ENCODE results near the gene MST1.

DNA sequence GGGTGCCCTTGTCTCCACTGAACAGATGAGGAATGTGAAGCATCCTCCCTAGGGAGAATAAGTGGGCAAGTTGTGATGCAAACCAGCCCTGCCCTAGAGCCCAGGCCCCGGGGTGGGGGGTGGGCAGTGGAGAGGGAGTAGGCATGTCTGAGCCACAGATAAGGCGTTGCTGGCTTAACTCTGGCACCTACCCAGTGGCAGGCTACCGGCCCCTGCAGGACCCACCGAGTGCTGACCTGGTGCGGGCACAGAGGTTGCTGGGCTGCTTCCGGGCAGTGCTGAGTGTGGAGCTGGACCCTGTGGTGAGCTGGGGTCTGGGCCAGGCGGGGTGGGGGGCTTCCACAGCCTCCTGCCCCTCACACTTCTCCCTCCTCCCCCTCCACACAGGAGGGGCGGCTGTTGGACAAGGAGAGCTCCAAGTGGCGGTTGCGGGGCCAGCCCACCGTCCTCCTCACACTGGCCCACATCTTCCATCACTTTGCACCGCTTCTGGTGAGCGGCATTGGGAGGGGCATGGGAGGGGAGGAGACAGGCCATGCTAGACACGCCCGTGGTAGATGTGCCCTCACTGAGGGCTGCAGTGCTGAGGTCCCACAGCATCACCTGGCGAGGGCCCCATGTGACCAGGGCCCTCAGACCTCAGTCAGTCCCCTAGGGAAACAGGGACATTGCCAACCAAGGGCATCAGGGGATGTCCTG lies 10.2 kb upstream of the MST1 start:
- TF ChIP-seq, protein P1, sequence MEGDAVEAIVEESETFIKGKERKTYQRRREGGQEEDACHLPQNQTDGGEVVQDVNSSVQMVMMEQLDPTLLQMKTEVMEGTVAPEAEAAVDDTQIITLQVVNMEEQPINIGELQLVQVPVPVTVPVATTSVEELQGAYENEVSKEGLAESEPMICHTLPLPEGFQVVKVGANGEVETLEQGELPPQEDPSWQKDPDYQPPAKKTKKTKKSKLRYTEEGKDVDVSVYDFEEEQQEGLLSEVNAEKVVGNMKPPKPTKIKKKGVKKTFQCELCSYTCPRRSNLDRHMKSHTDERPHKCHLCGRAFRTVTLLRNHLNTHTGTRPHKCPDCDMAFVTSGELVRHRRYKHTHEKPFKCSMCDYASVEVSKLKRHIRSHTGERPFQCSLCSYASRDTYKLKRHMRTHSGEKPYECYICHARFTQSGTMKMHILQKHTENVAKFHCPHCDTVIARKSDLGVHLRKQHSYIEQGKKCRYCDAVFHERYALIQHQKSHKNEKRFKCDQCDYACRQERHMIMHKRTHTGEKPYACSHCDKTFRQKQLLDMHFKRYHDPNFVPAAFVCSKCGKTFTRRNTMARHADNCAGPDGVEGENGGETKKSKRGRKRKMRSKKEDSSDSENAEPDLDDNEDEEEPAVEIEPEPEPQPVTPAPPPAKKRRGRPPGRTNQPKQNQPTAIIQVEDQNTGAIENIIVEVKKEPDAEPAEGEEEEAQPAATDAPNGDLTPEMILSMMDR (conservative IDR thresholded peaks at IDR 0.05 in 1 of 2, IDR thresholded peaks at IDR 0.05 in 1 of 2; ENCODE audit: extremely low read depth in 1 of 2, insufficient read depth in 1 of 2, low read depth in 1 of 2, low read length in 2 of 2), result no peak
- no peak for TF ChIP-seq EZH2 (IDR thresholded peaks at IDR 0.05; ENCODE audit: borderline replicate concordance, low read length)

All from mammary epithelial cell (primary cell).